ENCODE results near the gene ZC3H12C. TPM values are rescaled to one million over a fixed set of nuclear protein-coding genes. Genes with fewer than 3 reads are reported as not detected.

ZC3H12C gene
- total RNA-seq, 1 donor from 2014 or later: 10.2 TPM

GRCh38 chr11:110090466-110091026, 2.6 kb upstream of the ZC3H12C start:
- no peaks in the 10 kb centered on the region for H3K36me3 ChIP-seq (ENCODE audit: control insufficient read depth, insufficient read depth, low read length)
- no peak for DNase-seq (ENCODE audit: low read depth)
- H3K27me3 ChIP-seq (ENCODE audit: control insufficient read depth, insufficient read depth, low read length): no peaks in the 10 kb centered on the region
- H3K4me3 ChIP-seq (ENCODE audit: low read depth, low read length): no peak overlapping the region
- no peak for TF ChIP-seq CTCF (IDR thresholded peaks at IDR 0.05; ENCODE audit: insufficient read depth, low read length, poor library complexity, severe bottlenecking)

DNA sequence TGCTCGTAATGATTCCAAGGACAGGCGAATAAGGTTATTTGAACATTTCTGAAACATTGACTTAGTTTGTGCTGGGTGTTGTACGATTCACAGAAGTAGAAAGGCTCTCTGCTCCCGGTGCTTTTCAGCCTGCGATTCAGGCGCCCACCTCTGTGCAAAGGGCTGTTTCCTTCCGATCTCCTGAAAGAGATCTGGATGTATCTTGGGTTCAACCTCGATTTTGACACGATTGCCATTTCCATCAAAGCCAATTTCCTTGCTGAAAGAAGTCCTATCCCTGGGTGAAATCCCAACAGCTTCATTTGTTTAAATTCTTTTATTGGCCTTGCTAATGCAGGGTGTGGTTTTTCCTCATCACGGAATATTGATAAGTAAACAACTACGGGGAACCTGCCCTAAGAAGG, 1.1 kb upstream of the ZC3H12C start:
- no peak for DNase-seq (ENCODE audit: low read depth)
- H3K4me3 ChIP-seq (ENCODE audit: low read depth, low read length): peak overlapping the region; percentile 78

GRCh38 chr11:110093407-110094297, 460 bp downstream of the ZC3H12C start:
- Histone ChIP-seq H3K27me3 (ENCODE audit: control insufficient read depth, insufficient read depth, low read length) (no peaks in the 10 kb centered on the region), H3K36me3 (ENCODE audit: control insufficient read depth, insufficient read depth, low read length) (no peaks in the 10 kb centered on the region), H3K4me3 (ENCODE audit: low read depth, low read length) (peak overlapping the region; percentile 78)
- DNase-seq (ENCODE audit: low read depth): no peak
- TF ChIP-seq CTCF (IDR thresholded peaks at IDR 0.05; ENCODE audit: insufficient read depth, low read length, poor library complexity, severe bottlenecking): no peak

More for the DNA sequence above, 1.1 kb upstream of the ZC3H12C start:
- Histone ChIP-seq H3K27me3 (ENCODE audit: control insufficient read depth, insufficient read depth, low read length) (no peaks in the 10 kb centered on the region), H3K36me3 (ENCODE audit: control insufficient read depth, insufficient read depth, low read length) (no peaks in the 10 kb centered on the region)
- TF ChIP-seq CTCF (IDR thresholded peaks at IDR 0.05; ENCODE audit: insufficient read depth, low read length, poor library complexity, severe bottlenecking): no peak

DNA sequence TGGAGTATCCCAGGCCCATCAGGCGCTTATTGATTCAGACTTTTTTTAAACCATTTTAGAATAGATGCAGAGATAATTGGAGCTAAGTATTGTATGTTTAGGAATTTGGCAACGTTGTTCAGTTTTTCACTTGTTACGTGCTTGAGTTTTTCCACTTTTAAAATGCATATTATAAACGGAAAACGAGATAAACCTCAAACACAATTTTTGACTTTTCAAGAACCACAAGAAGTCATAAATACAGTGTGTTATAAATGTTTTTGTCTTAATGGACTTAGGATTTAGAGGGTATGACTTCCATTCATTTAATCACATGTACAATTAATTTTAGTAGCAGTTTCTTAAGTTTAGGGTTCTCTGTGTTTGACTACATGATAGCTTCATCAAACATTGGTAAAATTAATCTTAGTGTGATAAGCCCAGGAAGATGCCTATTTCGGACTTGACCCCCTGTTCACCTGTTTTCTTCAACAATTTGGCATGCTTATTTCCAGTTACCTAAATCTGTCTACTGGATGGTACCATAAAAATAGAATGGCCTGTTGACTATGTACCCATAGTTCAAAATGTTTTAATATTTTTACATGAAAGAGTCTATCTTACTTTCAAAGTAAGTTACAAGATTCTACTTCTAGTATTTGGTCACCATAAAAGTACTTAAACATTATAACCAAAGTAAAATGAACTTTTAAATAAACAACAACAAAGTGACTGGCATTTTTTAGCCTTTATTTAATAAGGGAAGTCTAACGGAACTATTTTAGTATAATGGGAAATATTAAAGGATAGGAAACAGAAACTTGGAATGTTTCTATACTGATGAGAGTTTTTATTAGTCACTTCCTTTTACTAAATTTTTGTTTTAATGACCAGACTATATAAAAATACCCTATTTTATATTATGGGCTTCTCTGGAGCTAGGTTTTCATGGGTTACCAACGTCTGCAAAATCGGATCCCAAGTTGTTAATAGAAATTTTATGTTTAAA, 1.4 kb downstream of the ZC3H12C start:
- no peaks in the 10 kb centered on the region for H3K27me3 ChIP-seq (ENCODE audit: control insufficient read depth, insufficient read depth, low read length)
- H3K36me3 ChIP-seq (ENCODE audit: control insufficient read depth, insufficient read depth, low read length): no peaks in the 10 kb centered on the region
- H3K4me3 ChIP-seq (ENCODE audit: low read depth, low read length): peak overlapping the region; percentile 78
- DNase-seq (ENCODE audit: low read depth): no peak
- TF ChIP-seq CTCF (IDR thresholded peaks at IDR 0.05; ENCODE audit: insufficient read depth, low read length, poor library complexity, severe bottlenecking): no peak

DNA sequence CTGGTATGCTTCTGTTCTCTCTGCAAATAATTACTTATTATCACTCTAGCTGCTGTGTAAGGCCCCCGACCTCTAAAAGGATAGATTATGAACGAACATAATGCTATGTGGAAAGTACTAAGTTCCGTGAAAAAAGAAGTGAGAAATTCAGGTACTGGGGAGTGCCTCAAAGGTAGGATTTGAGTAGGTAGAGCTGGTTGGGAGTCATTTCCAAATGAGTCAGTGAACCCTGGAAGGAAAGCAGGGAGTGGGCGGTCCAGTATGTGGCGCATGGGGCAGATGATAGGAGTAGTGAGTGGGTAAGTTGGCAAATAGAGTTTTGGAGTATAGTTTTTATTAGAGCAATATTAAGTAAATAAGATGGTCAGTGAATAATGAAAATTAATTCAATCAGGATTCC, 2.4 kb downstream of the ZC3H12C start:
- H3K4me3 ChIP-seq (ENCODE audit: low read depth, low read length): no peak overlapping the region
- no peaks in the 10 kb centered on the region for H3K27me3 ChIP-seq (ENCODE audit: control insufficient read depth, insufficient read depth, low read length)
- no peak for TF ChIP-seq CTCF (IDR thresholded peaks at IDR 0.05; ENCODE audit: insufficient read depth, low read length, poor library complexity, severe bottlenecking)
- H3K36me3 ChIP-seq (ENCODE audit: control insufficient read depth, insufficient read depth, low read length): no peaks in the 10 kb centered on the region
- no peak for DNase-seq (ENCODE audit: low read depth)

All from kidney epithelial cell (primary cell).